Dermis blood vessel endothelial cell (primary cell): ENCODE measurements around the gene DIP2C. TPM values are rescaled to one million over a fixed set of nuclear protein-coding genes. Genes with fewer than 3 reads are reported as not detected.

Experiments used
- DNase-seq: peaks from one replicate; pipeline ENCODE4 v3.0.0; 2010
- total RNA-seq: library from RNA; depleted of rRNA; stranded (reverse); fragments of >200 nt; gene quantifications from 2 replicates; pipeline ENCODE4 v1.2.3, GENCODE V29; 2014

DIP2C gene
- total RNA-seq, 1 donor from 2014 or later = 6.5 TPM

- no peak for DNase-seq
Measured at GRCh38 chr10:570628-571163, 118.8 kb downstream of the DIP2C start.

- DNase-seq = no peak
Measured at GRCh38 chr10:569961-570627, 119.4 kb downstream of the DIP2C start.

GRCh38 chr10:568848-569247 lies 120.6 kb downstream of the DIP2C start:
- no peak for DNase-seq

- DNase-seq = no peak
Measured at GRCh38 chr10:567869-568268, 121.6 kb downstream of the DIP2C start.

GRCh38 chr10:566241-566885 lies 123.1 kb downstream of the DIP2C start:
- no peak for DNase-seq

GRCh38 chr10:565676-566075 lies 123.8 kb downstream of the DIP2C start:
- DNase-seq = no peak

GRCh38 chr10:565146-565545 lies 124.3 kb downstream of the DIP2C start:
- no peak for DNase-seq

GRCh38 chr10:563827-564226 lies 125.6 kb downstream of the DIP2C start:
- no peak for DNase-seq

GRCh38 chr10:562142-562541 lies 127.3 kb downstream of the DIP2C start:
- no peak for DNase-seq

GRCh38 chr10:561721-562120 lies 127.7 kb downstream of the DIP2C start:
- no peak for DNase-seq

- DNase-seq = no peak
Measured at GRCh38 chr10:560314-560992, 129.0 kb downstream of the DIP2C start.

GRCh38 chr10:559767-560047 lies 129.8 kb downstream of the DIP2C start:
- DNase-seq = no peak

- no peak for DNase-seq
Measured at GRCh38 chr10:558891-559766, 130.3 kb downstream of the DIP2C start.

- DNase-seq = no peak
Measured at GRCh38 chr10:558364-558763, 131.1 kb downstream of the DIP2C start.

GRCh38 chr10:557792-558328 lies 131.6 kb downstream of the DIP2C start:
- DNase-seq = no peak

GRCh38 chr10:556971-557637 lies 132.4 kb downstream of the DIP2C start:
- no peak for DNase-seq

GRCh38 chr10:555682-556350 lies 133.7 kb downstream of the DIP2C start:
- DNase-seq = no peak

GRCh38 chr10:555281-555680 lies 134.2 kb downstream of the DIP2C start:
- no peak for DNase-seq

GRCh38 chr10:554182-554848 lies 135.2 kb downstream of the DIP2C start:
- peak; percentile 65 for DNase-seq

GRCh38 chr10:553233-553632 lies 136.2 kb downstream of the DIP2C start:
- DNase-seq = no peak

GRCh38 chr10:552679-553078 lies 136.8 kb downstream of the DIP2C start:
- no peak for DNase-seq
